ENCODE data around the gene GPR78.

GPR78 gene

GRCh38 chr4:8595237-8596087, 15.3 kb downstream of the GPR78 start:
- DNase-seq (ENCODE audit: low read depth, low spot score), result no peak
- no peak for TF ChIP-seq POLR2AphosphoS5 (IDR thresholded peaks at IDR 0.05; ENCODE audit: borderline replicate concordance, low read depth, low read length)
- no peak for TF ChIP-seq EZH2 (IDR thresholded peaks at IDR 0.05)
- TF ChIP-seq FOXP2 (optimal IDR thresholded peaks at IDR 0.05; ENCODE audit: control extremely low read depth, extremely low read length, insufficient read depth), result no peak
- H3K27ac ChIP-seq, result no peak overlapping the region
- H3K9me3 ChIP-seq (ENCODE audit: low read depth, low read length), result no peaks in the 10 kb centered on the region
- no peak overlapping the region for H3K9ac ChIP-seq (ENCODE audit: insufficient read length)
- no peak overlapping the region for H3K4me3 ChIP-seq
- no peaks in the 10 kb centered on the region for H3K36me3 ChIP-seq (ENCODE audit: insufficient read depth, low read length)

- TF ChIP-seq FOXP2 (optimal IDR thresholded peaks at IDR 0.05; ENCODE audit: control extremely low read depth, extremely low read length, insufficient read depth), result no peak
- TF ChIP-seq EZH2 (IDR thresholded peaks at IDR 0.05), result no peak
- no peak for TF ChIP-seq POLR2AphosphoS5 (IDR thresholded peaks at IDR 0.05; ENCODE audit: borderline replicate concordance, low read depth, low read length)
- H3K4me3 ChIP-seq, result no peak overlapping the region
- no peak overlapping the region for H3K27ac ChIP-seq
- no peak for DNase-seq (ENCODE audit: low read depth, low spot score)
- H3K9me3 ChIP-seq (ENCODE audit: low read depth, low read length), result no peaks in the 10 kb centered on the region
- no peaks in the 10 kb centered on the region for H3K36me3 ChIP-seq (ENCODE audit: insufficient read depth, low read length)
- no peak overlapping the region for H3K9ac ChIP-seq (ENCODE audit: insufficient read length)
Measured at GRCh38 chr4:8596891-8597290, 16.7 kb downstream of the GPR78 start.

GRCh38 chr4:8597319-8597718, 17.1 kb downstream of the GPR78 start:
- H3K27ac ChIP-seq, result no peak overlapping the region
- no peak for DNase-seq (ENCODE audit: low read depth, low spot score)

GRCh38 chr4:8597791-8598190, 17.6 kb downstream of the GPR78 start:
- Histone ChIP-seq H3K9me3 (ENCODE audit: low read depth, low read length) (no peaks in the 10 kb centered on the region), H3K9ac (ENCODE audit: insufficient read length) (no peak overlapping the region)
- DNase-seq (ENCODE audit: low read depth, low spot score), result no peak

More at GRCh38 chr4:8597319-8597718, 17.1 kb downstream of the GPR78 start:
- H3K9ac ChIP-seq (ENCODE audit: insufficient read length), result no peak overlapping the region
- no peaks in the 10 kb centered on the region for H3K9me3 ChIP-seq (ENCODE audit: low read depth, low read length)
- no peak overlapping the region for H3K4me3 ChIP-seq
- TF ChIP-seq EZH2 (IDR thresholded peaks at IDR 0.05), result no peak
- TF ChIP-seq POLR2AphosphoS5 (IDR thresholded peaks at IDR 0.05; ENCODE audit: borderline replicate concordance, low read depth, low read length), result no peak
- TF ChIP-seq FOXP2 (optimal IDR thresholded peaks at IDR 0.05; ENCODE audit: control extremely low read depth, extremely low read length, insufficient read depth), result no peak
- H3K36me3 ChIP-seq (ENCODE audit: insufficient read depth, low read length), result no peaks in the 10 kb centered on the region

DNA sequence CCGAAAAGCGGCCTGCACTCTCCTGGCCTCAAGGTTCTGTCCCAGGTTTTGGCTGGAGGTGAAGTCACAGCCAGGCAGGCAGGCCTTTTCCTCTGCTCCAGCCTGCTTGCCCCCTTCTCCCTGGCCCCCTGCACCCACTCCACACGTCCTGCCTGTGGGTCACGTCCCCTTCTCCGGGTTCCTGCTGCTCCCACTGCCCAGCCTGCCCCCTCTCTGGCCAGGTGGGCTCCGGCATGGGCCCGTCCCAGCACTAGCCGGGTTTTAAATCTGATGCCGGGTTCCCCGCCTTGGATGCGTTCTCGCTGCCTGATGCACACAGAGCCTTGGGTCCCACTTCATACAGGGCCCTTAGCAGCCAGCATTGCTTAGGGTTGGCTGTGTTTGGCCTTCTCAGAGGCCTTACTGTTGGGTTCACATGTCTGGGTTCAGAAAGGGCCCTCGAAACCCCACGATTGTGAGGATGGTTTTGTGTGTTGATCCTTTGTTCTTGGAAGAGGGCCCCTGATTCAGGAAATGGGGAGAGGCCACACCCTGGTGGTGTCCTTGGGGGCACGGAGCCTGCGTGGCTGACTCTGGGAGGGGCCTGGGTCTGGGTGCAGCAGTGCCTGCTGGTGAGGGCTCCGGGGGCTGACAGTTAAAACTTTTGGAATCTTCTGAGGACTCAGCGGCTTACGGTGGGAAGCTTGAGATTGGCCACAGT, 18.3 kb downstream of the GPR78 start:
- DNase-seq (ENCODE audit: low read depth, low spot score), result no peak
- H3K9me3 ChIP-seq (ENCODE audit: low read depth, low read length), result no peaks in the 10 kb centered on the region
- H3K27ac ChIP-seq, result no peak overlapping the region
- H3K36me3 ChIP-seq (ENCODE audit: insufficient read depth, low read length), result no peaks in the 10 kb centered on the region
- no peak overlapping the region for H3K4me3 ChIP-seq
- TF ChIP-seq POLR2AphosphoS5 (IDR thresholded peaks at IDR 0.05; ENCODE audit: borderline replicate concordance, low read depth, low read length) (no peak), EZH2 (IDR thresholded peaks at IDR 0.05) (no peak), FOXP2 (optimal IDR thresholded peaks at IDR 0.05; ENCODE audit: control extremely low read depth, extremely low read length, insufficient read depth) (no peak)
- no peak overlapping the region for H3K9ac ChIP-seq (ENCODE audit: insufficient read length)

More at GRCh38 chr4:8597791-8598190, 17.6 kb downstream of the GPR78 start:
- TF ChIP-seq FOXP2 (optimal IDR thresholded peaks at IDR 0.05; ENCODE audit: control extremely low read depth, extremely low read length, insufficient read depth), result no peak
- TF ChIP-seq POLR2AphosphoS5 (IDR thresholded peaks at IDR 0.05; ENCODE audit: borderline replicate concordance, low read depth, low read length), result no peak
- TF ChIP-seq EZH2 (IDR thresholded peaks at IDR 0.05), result no peak
- no peaks in the 10 kb centered on the region for H3K36me3 ChIP-seq (ENCODE audit: insufficient read depth, low read length)
- no peak overlapping the region for H3K4me3 ChIP-seq
- no peak overlapping the region for H3K27ac ChIP-seq

DNA sequence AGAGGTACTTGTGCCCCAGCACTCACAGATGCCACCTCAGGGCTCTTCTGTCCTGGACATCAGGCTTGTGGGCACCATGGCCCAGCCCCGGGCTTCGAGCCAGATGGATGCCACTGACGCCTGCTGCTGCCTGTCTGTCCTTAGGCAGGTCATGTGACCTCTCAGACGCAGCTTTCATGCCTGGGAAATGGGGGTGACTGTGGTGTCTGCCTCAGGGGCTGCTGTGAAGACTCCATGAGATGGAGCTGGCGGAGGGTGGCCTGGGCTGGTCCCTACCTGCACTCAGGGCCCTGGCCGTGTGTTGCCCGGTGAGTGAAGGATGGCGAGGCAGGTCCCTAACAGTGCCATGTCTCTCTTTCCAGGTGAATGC, 18.9 kb downstream of the GPR78 start:
- Histone ChIP-seq H3K27ac (no peak overlapping the region), H3K9ac (ENCODE audit: insufficient read length) (no peak overlapping the region), H3K36me3 (ENCODE audit: insufficient read depth, low read length) (no peaks in the 10 kb centered on the region), H3K4me3 (no peak overlapping the region), H3K9me3 (ENCODE audit: low read depth, low read length) (no peaks in the 10 kb centered on the region)
- no peak for DNase-seq (ENCODE audit: low read depth, low spot score)
- no peak for TF ChIP-seq POLR2AphosphoS5 (IDR thresholded peaks at IDR 0.05; ENCODE audit: borderline replicate concordance, low read depth, low read length)
- no peak for TF ChIP-seq FOXP2 (optimal IDR thresholded peaks at IDR 0.05; ENCODE audit: control extremely low read depth, extremely low read length, insufficient read depth)
- TF ChIP-seq EZH2 (IDR thresholded peaks at IDR 0.05), result no peak

DNA sequence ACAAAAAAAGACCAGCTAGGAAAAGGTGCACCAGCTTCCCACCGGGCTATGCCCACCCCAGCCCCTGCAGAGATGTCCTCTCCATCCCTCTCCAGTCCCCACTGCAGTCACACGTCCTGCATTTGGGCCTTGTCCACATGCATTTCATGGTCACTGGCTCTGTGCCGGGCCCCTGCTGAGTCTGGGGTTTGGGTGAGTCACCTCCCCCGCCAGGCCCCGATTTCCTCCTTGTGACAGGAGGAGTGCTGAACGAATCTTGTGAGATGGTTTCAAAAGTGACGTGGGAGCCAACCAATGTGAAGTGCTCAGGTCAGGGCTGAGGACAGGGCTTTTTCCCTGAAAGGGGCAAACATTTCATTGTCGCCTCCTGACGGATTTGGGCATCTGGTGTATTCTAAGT, 19.5 kb downstream of the GPR78 start:
- Histone ChIP-seq H3K9ac (ENCODE audit: insufficient read length) (no peak overlapping the region), H3K4me3 (no peak overlapping the region), H3K27ac (no peak overlapping the region), H3K36me3 (ENCODE audit: insufficient read depth, low read length) (no peaks in the 10 kb centered on the region), H3K9me3 (ENCODE audit: low read depth, low read length) (no peaks in the 10 kb centered on the region)
- no peak for TF ChIP-seq POLR2AphosphoS5 (IDR thresholded peaks at IDR 0.05; ENCODE audit: borderline replicate concordance, low read depth, low read length)
- no peak for TF ChIP-seq EZH2 (IDR thresholded peaks at IDR 0.05)
- DNase-seq (ENCODE audit: low read depth, low spot score), result no peak

GRCh38 chr4:8600266-8600665, 20.1 kb downstream of the GPR78 start:
- H3K27ac ChIP-seq, result no peak overlapping the region
- no peak for DNase-seq (ENCODE audit: low read depth, low spot score)
- no peaks in the 10 kb centered on the region for H3K9me3 ChIP-seq (ENCODE audit: low read depth, low read length)
- no peak overlapping the region for H3K9ac ChIP-seq (ENCODE audit: insufficient read length)
- no peak overlapping the region for H3K4me3 ChIP-seq
- TF ChIP-seq POLR2AphosphoS5 (IDR thresholded peaks at IDR 0.05; ENCODE audit: borderline replicate concordance, low read depth, low read length) (no peak), EZH2 (IDR thresholded peaks at IDR 0.05) (no peak), FOXP2 (optimal IDR thresholded peaks at IDR 0.05; ENCODE audit: control extremely low read depth, extremely low read length, insufficient read depth) (no peak)
- H3K36me3 ChIP-seq (ENCODE audit: insufficient read depth, low read length), result no peaks in the 10 kb centered on the region
